ENCODE results near the gene HOXB2. TPM values are rescaled to one million over a fixed set of nuclear protein-coding genes. Genes with fewer than 3 reads are reported as not detected.

Gene HOXB2
- total and polyA plus RNA-seq, 2 experiments from 2014 or later, result not detected

- H3K9me3 Mint-ChIP-seq, result no peaks in the 10 kb centered on the region; the same call in 2 of the 3 replicates
- Histone ChIP-seq H3K4me3 (no peak overlapping the region), H3K4me2 (no peak overlapping the region), H2AFZ (no peak overlapping the region), H3K79me2 (replicated peaks; ENCODE audit: insufficient read depth) (no peaks in the 10 kb centered on the region), H3K27ac (ENCODE audit: low read depth) (no peak overlapping the region), H3K9me2 (ENCODE audit: insufficient read depth) (no peaks in the 10 kb centered on the region), H4K20me1 (replicated peaks; ENCODE audit: insufficient read depth) (peaks cover 45% of the 10 kb centered on the region), H3K27me3 (ENCODE audit: insufficient read depth) (peaks cover 100% of the 10 kb centered on the region), H3F3A (replicated peaks; ENCODE audit: low read depth) (peaks cover 57% of the 10 kb centered on the region), H3K36me3 (ENCODE audit: insufficient read depth) (no peaks in the 10 kb centered on the region), H3K4me1 (ENCODE audit: insufficient read depth) (peaks cover 65% of the 10 kb centered on the region)
- H3K27me3 Mint-ChIP-seq (ENCODE audit: insufficient read depth, low read depth, poor library complexity), result peaks cover 100% of the 10 kb centered on the region
- DNase-seq (ENCODE audit: low spot score), result no peak
- no peak for TF ChIP-seq ZNF114 (CRISPR knock-in tag; IDR thresholded peaks at IDR 0.05)
- TF ChIP-seq EZH2 (IDR thresholded peaks at IDR 0.05; ENCODE audit: low read depth, unreplicated experiment), result peak; percentile 43
- TF ChIP-seq ETS1 (IDR thresholded peaks at IDR 0.05), result no peak
- H3K27ac Mint-ChIP-seq, result no peak overlapping the region
- no peaks in the 10 kb centered on the region for H3K36me3 Mint-ChIP-seq (ENCODE audit: low read depth)
- H3K4me1 Mint-ChIP-seq, result peaks cover 42% of the 10 kb centered on the region
- no peak for ATAC-seq
- H3K4me3 Mint-ChIP-seq, result no peak overlapping the region
Measured at GRCh38 chr17:48591255-48592056, 46.5 kb upstream of the HOXB2 start.

GRCh38 chr17:48590607-48591161, 45.8 kb upstream of the HOXB2 start:
- Mint-ChIP-seq H3K36me3 (ENCODE audit: low read depth) (no peaks in the 10 kb centered on the region), H3K4me3 (no peak overlapping the region), H3K27me3 (ENCODE audit: insufficient read depth, low read depth, poor library complexity) (peaks cover 100% of the 10 kb centered on the region), H3K9me3 (no peaks in the 10 kb centered on the region; the same call in 2 of the 3 replicates), H3K4me1 (peaks cover 44% of the 10 kb centered on the region), H3K27ac (no peak overlapping the region)
- Histone ChIP-seq H3K9me2 (ENCODE audit: insufficient read depth) (no peaks in the 10 kb centered on the region), H3K4me3 (no peak overlapping the region), H3K4me2 (no peak overlapping the region), H3K36me3 (ENCODE audit: insufficient read depth) (no peaks in the 10 kb centered on the region), H4K20me1 (replicated peaks; ENCODE audit: insufficient read depth) (peaks cover 50% of the 10 kb centered on the region), H3K4me1 (ENCODE audit: insufficient read depth) (peaks cover 66% of the 10 kb centered on the region), H2AFZ (no peak overlapping the region), H3F3A (replicated peaks; ENCODE audit: low read depth) (peaks cover 62% of the 10 kb centered on the region), H3K79me2 (replicated peaks; ENCODE audit: insufficient read depth) (no peaks in the 10 kb centered on the region), H3K27me3 (ENCODE audit: insufficient read depth) (peaks cover 100% of the 10 kb centered on the region), H3K27ac (ENCODE audit: low read depth) (no peak overlapping the region)
- DNase-seq (ENCODE audit: low spot score), result no peak
- no peak for ATAC-seq
- TF ChIP-seq POLR2AphosphoS5 (IDR thresholded peaks at IDR 0.05; ENCODE audit: low read depth) (no peak), EZH2phosphoT487 (IDR thresholded peaks at IDR 0.05; ENCODE audit: unreplicated experiment) (no peak), ETS1 (IDR thresholded peaks at IDR 0.05) (no peak), REST (IDR thresholded peaks at IDR 0.05; ENCODE audit: unreplicated experiment) (no peak), ZNF462 (CRISPR knock-in tag; IDR thresholded peaks at IDR 0.05) (no peak), EZH2 (IDR thresholded peaks at IDR 0.05; ENCODE audit: low read depth, unreplicated experiment) (no peak)

Measured in GM23338 (cell line).